GM18526 (cell line): Measurements from ENCODE around the gene KLHL8.

Experiments used
- POLR2A ChIP-seq: IDR thresholded peaks from 3 replicates; pipeline ENCODE4 v1.6.1; 2011; ENCODE audit not compliant: insufficient read length; ENCODE audit errors: extremely low read depth

Gene KLHL8

GRCh38 chr4:87239194-87239593, 18.8 kb upstream of the KLHL8 start:
- no peak for TF ChIP-seq POLR2A

- TF ChIP-seq POLR2A = no peak
Measured at GRCh38 chr4:87236861-87237260, 16.4 kb upstream of the KLHL8 start.

DNA sequence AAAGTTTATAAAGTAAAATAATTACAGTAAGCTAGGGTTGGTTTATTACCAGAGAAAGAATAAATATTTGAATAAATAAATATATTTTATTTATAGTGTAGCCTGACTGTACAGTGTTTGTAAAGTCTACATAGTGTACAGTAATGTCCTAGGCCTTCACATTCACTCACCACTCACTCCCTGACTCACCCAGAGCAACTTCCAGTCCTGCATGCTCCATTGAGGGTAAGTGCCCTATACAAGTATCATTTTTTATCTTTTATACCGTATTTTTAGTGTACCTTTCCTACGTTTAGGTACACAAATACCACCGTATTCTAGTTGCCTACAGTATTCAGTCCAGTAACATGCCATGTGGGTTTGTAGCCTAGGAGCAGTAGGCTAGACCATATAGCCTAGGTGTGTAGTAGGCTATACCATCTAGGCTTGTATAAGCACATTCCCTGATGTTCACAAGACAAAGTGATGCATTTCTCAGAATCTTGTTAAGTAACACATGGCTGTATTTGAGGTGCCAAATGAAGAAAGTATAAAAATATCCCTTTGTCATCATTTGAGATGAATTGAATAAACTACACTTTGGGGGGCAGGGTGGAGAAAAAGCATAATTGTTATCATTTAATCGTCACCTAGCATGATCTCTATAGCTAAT, 14.7 kb upstream of the KLHL8 start:
- TF ChIP-seq POLR2A = no peak

GRCh38 chr4:87232216-87232615, 11.8 kb upstream of the KLHL8 start:
- no peak for TF ChIP-seq POLR2A

- TF ChIP-seq POLR2A = no peak
Measured at GRCh38 chr4:87230806-87231205, 10.4 kb upstream of the KLHL8 start.

DNA sequence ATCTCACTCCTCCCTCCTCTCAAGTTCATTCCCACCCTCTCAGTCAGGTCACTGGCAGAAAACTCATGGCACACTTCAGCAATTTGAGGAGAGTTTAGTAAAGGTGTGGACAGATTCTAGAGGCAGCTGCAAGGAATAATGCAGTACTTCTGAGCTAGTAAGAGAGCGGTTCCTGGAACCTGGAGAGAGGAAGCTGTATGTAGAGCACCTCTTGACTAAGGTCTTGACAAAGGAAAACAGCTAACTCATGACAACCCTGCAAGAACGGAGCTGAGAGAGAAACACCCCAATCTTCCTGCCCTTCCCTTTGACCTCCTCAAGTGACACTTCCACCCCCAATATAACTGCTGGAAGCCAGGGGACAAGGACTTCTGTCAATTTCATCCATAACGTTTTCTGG, 9.6 kb upstream of the KLHL8 start:
- no peak for TF ChIP-seq POLR2A

DNA sequence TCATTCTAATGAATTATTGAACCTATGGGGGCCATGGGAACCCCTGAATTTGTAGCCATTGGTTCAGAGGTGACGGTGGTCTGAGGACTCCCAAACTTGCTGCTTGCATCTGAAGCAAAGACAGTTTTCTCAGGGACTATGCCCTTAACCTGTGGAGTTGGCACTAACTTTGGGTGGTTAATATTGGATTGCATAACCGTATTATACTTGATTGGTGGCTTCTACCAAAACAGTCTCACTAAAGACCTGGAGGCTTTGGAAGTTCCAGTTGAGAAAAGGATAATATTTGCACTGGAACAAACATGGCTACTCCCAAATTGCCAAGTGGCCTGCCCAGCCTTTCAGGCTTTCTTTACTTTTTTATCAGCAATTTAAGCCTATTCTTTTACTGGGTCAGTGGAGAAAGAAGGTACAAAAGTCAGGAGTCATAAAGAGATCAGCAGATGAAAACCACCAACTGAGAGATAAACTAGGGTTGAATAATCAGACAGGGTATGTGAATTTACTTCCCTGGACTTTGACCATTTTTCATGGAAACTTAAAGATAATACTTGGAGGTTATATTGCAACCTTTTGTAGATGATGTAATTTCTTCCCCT, 7.9 kb upstream of the KLHL8 start:
- TF ChIP-seq POLR2A = no peak

GRCh38 chr4:87227751-87228151, 7.3 kb upstream of the KLHL8 start:
- TF ChIP-seq POLR2A = no peak

DNA sequence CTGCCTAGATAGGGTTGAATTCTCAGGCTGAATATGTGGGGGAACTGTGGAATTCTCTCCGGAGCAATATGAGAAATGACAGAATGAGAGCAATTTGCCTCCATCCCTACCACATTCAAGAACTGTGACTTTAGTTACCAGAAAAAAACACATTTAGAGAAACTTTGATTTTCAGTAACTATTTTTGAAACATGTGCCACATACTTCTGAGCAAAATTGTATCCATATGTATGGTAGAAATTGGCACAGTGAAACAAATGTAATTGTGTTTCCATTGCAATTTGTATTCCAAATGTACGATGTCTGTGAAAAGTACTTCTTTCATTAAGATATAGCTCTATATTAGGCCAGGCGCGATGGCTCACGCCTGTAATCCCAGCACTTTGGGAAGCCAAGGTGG, 5.5 kb upstream of the KLHL8 start:
- TF ChIP-seq POLR2A = no peak

GRCh38 chr4:87224141-87224923, 3.9 kb upstream of the KLHL8 start:
- no peak for TF ChIP-seq POLR2A

- no peak for TF ChIP-seq POLR2A
Measured at GRCh38 chr4:87219632-87220093, 755 bp downstream of the KLHL8 start.

GRCh38 chr4:87216469-87216868, 3.9 kb downstream of the KLHL8 start:
- no peak for TF ChIP-seq POLR2A

GRCh38 chr4:87213421-87214075, 6.9 kb downstream of the KLHL8 start:
- no peak for TF ChIP-seq POLR2A

DNA sequence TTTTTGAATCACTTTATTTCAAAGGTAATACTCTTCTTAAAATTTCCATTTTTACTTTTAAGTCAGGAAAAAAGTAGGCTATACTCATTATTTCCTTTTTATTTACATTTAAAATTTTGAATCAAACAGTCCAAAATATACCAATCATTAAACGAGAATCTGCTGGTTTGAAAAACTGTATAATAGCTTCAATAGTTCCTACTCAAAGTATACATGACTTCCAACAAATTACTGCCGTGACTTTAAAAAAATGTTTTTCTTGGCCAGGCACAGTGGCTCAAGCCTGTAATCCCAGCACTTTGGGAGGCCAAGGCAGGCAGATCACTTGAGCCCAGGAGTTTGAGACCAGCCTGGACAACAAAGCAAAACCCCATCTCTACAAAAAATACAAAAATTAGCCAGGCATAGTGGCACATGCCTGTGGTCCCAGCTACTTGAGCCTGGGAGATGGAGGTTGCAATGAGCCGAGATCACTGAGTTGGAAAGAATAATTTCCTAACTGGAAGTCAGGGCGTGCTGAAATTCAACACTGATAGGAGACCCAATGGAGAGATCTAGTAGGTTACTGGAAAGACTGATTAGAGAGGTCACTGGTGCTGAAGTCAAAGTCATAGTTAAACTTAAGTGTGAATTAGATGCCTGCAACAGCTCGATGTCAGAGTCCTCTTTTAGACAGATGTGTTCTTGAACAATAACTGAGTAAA, 9.0 kb downstream of the KLHL8 start:
- TF ChIP-seq POLR2A = no peak

- no peak for TF ChIP-seq POLR2A
Measured at GRCh38 chr4:87209696-87210095, 10.7 kb downstream of the KLHL8 start.
